K562 (cell line): ENCODE results near the gene NUP133. TPM values are rescaled to one million over a fixed set of nuclear protein-coding genes. Genes with fewer than 3 reads are reported as not detected.

Experiments
- ADNP ChIP-seq: fragments of 200-800 bp; sonication (Bioruptor generic); IDR thresholded peaks from 2 replicates; pipeline ENCODE4 v1.6.1; 2016; ENCODE audit warnings: missing genetic modification characterization, missing compliant biosample characterization
- BDP1 ChIP-seq: IDR thresholded peaks from 3 replicates; pipeline ENCODE4 v1.6.1; 2011; ENCODE audit not compliant: insufficient read length, insufficient read depth
- HDAC6 ChIP-seq: IDR thresholded peaks from 2 replicates; pipeline ENCODE4 v1.6.1; 2012; ENCODE audit warnings: low read depth, mild to moderate bottlenecking, control low read depth, inconsistent platforms, low read length, moderate library complexity
- MYBL2 ChIP-seq, 2 experiments: fragments of 450-650 bp in 1 of 2; sonication (generic) in 1 of 2; formaldehyde crosslinking in 1 of 2; IDR thresholded peaks; 2 replicates each; pipeline versions ENCODE4 v1.6.1 to v1.8.1; 2017 to 2022; ENCODE audit warnings: borderline replicate concordance in 1 of 2, inconsistent platforms in 1 of 2, low read depth in 1 of 2, mild to moderate bottlenecking in 1 of 2, missing genetic modification reagents in 1 of 2, moderate library complexity in 1 of 2
- POU5F1 ChIP-seq: fragments of 150-350 bp; IDR thresholded peaks from 2 replicates; pipeline ENCODE4 v1.6.1; 2014; ENCODE audit warnings: borderline replicate concordance, low read length, low read depth, mild to moderate bottlenecking; ENCODE audit not compliant: partially characterized antibody
- ZC3H11A ChIP-seq: IDR thresholded peaks from 2 replicates; pipeline ENCODE4 v1.6.1; 2012; ENCODE audit warnings: low read depth, low read length, improper control_type of control experiment
- ZNF23 ChIP-seq: fragments of 250-450 bp; sonication (Bioruptor Pico); IDR thresholded peaks from 2 replicates; pipeline ENCODE4 v1.4.0; 2020; ENCODE audit warnings: mild to moderate bottlenecking
- ZNF324 ChIP-seq: fragments of 250-450 bp; sonication (Bioruptor Pico); IDR thresholded peaks from 2 replicates; pipeline ENCODE4 v1.4.0; 2020; ENCODE audit warnings: mild to moderate bottlenecking
- ZNF707 ChIP-seq: fragments of 250-450 bp; sonication (Bioruptor Pico); conservative IDR thresholded peaks from 2 replicates; pipeline ENCODE4 v1.8.0; 2022; ENCODE audit warnings: inconsistent platforms, mild to moderate bottlenecking, moderate library complexity
- polyA plus RNA-seq, 8 experiments: library from polyadenylated mRNA; depleted of rRNA in 4 of 8; stranded (reverse) in 5 of 8; unstranded in 3 of 8; fragments of >200 nt; fragmentation: Nextera tagmentation in 2 of 8; fragmentation: Illumina TruSeq in 1 of 8; extraction: Ambion mirVana in 2 of 8; extraction: Trizol in 1 of 8; gene quantifications; 2 replicates each; pipeline versions ENCODE4 v1.2.1 to v1.2.3, GENCODE V29; 2011 to 2014; ENCODE audit warnings: inconsistent platforms in 1 of 8, missing spikeins in 1 of 8
- total RNA-seq, 7 experiments: library from RNA; depleted of rRNA in 6 of 7; stranded (reverse); fragments of >200 nt in 6 of 7; fragmentation: Illumina TruSeq in 2 of 7; extraction: Trizol in 2 of 7; gene quantifications; 2 replicates each; pipeline versions ENCODE4 v1.2.1 to v1.2.3, GENCODE V29; 2011 to 2021; ENCODE audit warnings: low replicate concordance in 1 of 7
- TF ChIP-seq, protein P1 (sequence below): fragments of 450-650 bp; IDR thresholded peaks from 2 replicates; pipeline ENCODE4 v1.6.1; 2016; ENCODE audit warnings: mild to moderate bottlenecking, moderate library complexity
- TF ChIP-seq, protein P2 (sequence below): IDR thresholded peaks from 2 replicates; pipeline ENCODE4 v1.6.1; 2016; ENCODE audit warnings: missing genetic modification characterization, missing compliant biosample characterization
- TF ChIP-seq, protein P3 (sequence below): fragments of 250-450 bp; sonication (Bioruptor Pico); IDR thresholded peaks from 2 replicates; pipeline ENCODE4 v1.8.0; 2022; ENCODE audit warnings: moderate library complexity, mild to moderate bottlenecking, inconsistent platforms
- TF ChIP-seq, protein P4 (sequence below): fragments of 450-650 bp; IDR thresholded peaks from 2 replicates; pipeline ENCODE4 v1.7.0; 2016; ENCODE audit warnings: borderline replicate concordance

The NUP133 gene
- total and polyA plus RNA-seq, 9 of the 15 experiments (the other 6 are each of a cell fraction or from before 2014, with no cell fraction given) = 21.7 to 85.1 (median 61.3) TPM

DNA sequence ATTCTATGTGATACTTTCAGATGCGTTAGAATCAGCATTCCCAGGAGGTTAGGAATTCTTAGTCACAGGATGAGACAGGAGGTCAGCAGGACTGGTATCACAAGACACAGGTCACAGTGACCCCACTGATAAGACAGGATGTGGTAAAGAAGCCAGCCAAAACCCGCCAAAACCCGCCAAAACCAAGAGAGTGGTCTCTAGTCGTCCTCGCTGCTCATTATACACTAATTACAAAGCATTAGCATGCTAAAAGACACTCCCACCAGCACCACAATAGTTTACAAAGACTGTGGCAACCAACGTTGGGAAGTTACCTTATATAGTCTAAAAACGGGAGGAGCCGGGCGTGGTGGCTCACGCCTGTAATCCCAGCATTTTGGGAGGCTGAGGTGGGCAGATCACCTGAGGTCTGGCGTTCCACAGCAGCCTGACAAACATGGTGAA lies 60.3 kb downstream of the NUP133 start (continued):
- TF ChIP-seq, protein P1, sequence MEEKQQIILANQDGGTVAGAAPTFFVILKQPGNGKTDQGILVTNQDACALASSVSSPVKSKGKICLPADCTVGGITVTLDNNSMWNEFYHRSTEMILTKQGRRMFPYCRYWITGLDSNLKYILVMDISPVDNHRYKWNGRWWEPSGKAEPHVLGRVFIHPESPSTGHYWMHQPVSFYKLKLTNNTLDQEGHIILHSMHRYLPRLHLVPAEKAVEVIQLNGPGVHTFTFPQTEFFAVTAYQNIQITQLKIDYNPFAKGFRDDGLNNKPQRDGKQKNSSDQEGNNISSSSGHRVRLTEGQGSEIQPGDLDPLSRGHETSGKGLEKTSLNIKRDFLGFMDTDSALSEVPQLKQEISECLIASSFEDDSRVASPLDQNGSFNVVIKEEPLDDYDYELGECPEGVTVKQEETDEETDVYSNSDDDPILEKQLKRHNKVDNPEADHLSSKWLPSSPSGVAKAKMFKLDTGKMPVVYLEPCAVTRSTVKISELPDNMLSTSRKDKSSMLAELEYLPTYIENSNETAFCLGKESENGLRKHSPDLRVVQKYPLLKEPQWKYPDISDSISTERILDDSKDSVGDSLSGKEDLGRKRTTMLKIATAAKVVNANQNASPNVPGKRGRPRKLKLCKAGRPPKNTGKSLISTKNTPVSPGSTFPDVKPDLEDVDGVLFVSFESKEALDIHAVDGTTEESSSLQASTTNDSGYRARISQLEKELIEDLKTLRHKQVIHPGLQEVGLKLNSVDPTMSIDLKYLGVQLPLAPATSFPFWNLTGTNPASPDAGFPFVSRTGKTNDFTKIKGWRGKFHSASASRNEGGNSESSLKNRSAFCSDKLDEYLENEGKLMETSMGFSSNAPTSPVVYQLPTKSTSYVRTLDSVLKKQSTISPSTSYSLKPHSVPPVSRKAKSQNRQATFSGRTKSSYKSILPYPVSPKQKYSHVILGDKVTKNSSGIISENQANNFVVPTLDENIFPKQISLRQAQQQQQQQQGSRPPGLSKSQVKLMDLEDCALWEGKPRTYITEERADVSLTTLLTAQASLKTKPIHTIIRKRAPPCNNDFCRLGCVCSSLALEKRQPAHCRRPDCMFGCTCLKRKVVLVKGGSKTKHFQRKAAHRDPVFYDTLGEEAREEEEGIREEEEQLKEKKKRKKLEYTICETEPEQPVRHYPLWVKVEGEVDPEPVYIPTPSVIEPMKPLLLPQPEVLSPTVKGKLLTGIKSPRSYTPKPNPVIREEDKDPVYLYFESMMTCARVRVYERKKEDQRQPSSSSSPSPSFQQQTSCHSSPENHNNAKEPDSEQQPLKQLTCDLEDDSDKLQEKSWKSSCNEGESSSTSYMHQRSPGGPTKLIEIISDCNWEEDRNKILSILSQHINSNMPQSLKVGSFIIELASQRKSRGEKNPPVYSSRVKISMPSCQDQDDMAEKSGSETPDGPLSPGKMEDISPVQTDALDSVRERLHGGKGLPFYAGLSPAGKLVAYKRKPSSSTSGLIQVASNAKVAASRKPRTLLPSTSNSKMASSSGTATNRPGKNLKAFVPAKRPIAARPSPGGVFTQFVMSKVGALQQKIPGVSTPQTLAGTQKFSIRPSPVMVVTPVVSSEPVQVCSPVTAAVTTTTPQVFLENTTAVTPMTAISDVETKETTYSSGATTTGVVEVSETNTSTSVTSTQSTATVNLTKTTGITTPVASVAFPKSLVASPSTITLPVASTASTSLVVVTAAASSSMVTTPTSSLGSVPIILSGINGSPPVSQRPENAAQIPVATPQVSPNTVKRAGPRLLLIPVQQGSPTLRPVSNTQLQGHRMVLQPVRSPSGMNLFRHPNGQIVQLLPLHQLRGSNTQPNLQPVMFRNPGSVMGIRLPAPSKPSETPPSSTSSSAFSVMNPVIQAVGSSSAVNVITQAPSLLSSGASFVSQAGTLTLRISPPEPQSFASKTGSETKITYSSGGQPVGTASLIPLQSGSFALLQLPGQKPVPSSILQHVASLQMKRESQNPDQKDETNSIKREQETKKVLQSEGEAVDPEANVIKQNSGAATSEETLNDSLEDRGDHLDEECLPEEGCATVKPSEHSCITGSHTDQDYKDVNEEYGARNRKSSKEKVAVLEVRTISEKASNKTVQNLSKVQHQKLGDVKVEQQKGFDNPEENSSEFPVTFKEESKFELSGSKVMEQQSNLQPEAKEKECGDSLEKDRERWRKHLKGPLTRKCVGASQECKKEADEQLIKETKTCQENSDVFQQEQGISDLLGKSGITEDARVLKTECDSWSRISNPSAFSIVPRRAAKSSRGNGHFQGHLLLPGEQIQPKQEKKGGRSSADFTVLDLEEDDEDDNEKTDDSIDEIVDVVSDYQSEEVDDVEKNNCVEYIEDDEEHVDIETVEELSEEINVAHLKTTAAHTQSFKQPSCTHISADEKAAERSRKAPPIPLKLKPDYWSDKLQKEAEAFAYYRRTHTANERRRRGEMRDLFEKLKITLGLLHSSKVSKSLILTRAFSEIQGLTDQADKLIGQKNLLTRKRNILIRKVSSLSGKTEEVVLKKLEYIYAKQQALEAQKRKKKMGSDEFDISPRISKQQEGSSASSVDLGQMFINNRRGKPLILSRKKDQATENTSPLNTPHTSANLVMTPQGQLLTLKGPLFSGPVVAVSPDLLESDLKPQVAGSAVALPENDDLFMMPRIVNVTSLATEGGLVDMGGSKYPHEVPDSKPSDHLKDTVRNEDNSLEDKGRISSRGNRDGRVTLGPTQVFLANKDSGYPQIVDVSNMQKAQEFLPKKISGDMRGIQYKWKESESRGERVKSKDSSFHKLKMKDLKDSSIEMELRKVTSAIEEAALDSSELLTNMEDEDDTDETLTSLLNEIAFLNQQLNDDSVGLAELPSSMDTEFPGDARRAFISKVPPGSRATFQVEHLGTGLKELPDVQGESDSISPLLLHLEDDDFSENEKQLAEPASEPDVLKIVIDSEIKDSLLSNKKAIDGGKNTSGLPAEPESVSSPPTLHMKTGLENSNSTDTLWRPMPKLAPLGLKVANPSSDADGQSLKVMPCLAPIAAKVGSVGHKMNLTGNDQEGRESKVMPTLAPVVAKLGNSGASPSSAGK = no peak; the same call in 1 of the 2 replicates
- TF ChIP-seq HDAC6 = no peak
- TF ChIP-seq MYBL2 (IDR thresholded peaks at IDR 0.05; ENCODE audit: low read depth) = no peak
- no peak for TF ChIP-seq MYBL2 (CRISPR knock-in tag; IDR thresholded peaks at IDR 0.05; ENCODE audit: borderline replicate concordance)
- no peak for TF ChIP-seq ZNF707 (CRISPR knock-in tag)
- no peak for TF ChIP-seq BDP1
- TF ChIP-seq, protein P2, sequence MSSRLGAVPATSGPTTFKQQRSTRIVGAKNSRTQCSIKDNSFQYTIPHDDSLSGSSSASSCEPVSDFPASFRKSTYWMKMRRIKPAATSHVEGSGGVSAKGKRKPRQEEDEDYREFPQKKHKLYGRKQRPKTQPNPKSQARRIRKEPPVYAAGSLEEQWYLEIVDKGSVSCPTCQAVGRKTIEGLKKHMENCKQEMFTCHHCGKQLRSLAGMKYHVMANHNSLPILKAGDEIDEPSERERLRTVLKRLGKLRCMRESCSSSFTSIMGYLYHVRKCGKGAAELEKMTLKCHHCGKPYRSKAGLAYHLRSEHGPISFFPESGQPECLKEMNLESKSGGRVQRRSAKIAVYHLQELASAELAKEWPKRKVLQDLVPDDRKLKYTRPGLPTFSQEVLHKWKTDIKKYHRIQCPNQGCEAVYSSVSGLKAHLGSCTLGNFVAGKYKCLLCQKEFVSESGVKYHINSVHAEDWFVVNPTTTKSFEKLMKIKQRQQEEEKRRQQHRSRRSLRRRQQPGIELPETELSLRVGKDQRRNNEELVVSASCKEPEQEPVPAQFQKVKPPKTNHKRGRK (tag) = no peak
- TF ChIP-seq, protein P3, sequence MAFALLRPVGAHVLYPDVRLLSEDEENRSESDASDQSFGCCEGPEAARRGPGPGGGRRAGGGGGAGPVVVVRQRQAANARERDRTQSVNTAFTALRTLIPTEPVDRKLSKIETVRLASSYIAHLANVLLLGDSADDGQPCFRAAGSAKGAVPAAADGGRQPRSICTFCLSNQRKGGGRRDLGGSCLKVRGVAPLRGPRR (CRISPR knock-in tag) = no peak
- no peak for TF ChIP-seq ZNF23 (CRISPR knock-in tag)
- no peak; the same call in 1 of the 2 replicates for TF ChIP-seq ZNF324
- TF ChIP-seq, protein P4, sequence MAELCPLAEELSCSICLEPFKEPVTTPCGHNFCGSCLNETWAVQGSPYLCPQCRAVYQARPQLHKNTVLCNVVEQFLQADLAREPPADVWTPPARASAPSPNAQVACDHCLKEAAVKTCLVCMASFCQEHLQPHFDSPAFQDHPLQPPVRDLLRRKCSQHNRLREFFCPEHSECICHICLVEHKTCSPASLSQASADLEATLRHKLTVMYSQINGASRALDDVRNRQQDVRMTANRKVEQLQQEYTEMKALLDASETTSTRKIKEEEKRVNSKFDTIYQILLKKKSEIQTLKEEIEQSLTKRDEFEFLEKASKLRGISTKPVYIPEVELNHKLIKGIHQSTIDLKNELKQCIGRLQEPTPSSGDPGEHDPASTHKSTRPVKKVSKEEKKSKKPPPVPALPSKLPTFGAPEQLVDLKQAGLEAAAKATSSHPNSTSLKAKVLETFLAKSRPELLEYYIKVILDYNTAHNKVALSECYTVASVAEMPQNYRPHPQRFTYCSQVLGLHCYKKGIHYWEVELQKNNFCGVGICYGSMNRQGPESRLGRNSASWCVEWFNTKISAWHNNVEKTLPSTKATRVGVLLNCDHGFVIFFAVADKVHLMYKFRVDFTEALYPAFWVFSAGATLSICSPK = no peak
- TF ChIP-seq ZC3H11A = no peak
- no peak for TF ChIP-seq ADNP
- TF ChIP-seq POU5F1 = no peak
